Stimulated activated CD4-positive, alpha-beta T cell treated with anti-CD3 and anti-CD28 coated beads, Interleukin-12 subunit alpha, Interleukin-12 subunit beta, amount 100 ng/mL, for 48 hours (primary cell): Measurements from ENCODE around the gene BRCC3.
A peak's percentile ranks its signal among the peaks of the same experiment; 100 is the strongest.

Source experiments
- DNase-seq, 3 donors: peaks; one replicate each; pipeline ENCODE4 v3.0.0-alpha.2; 2020; ENCODE audit warnings: low read depth in 2 of 3, low spot score in 1 of 3

BRCC3 gene

GRCh38 chrX:155056877-155057792 is 14.2 kb upstream of the BRCC3 start:
- peak in 1 of 3 donors; percentile 37 for DNase-seq

- DNase-seq, result no peak
Measured at GRCh38 chrX:155061760-155062159, 9.5 kb upstream of the BRCC3 start.

GRCh38 chrX:155065035-155065734 is 6.1 kb upstream of the BRCC3 start:
- DNase-seq, result no peak

DNA sequence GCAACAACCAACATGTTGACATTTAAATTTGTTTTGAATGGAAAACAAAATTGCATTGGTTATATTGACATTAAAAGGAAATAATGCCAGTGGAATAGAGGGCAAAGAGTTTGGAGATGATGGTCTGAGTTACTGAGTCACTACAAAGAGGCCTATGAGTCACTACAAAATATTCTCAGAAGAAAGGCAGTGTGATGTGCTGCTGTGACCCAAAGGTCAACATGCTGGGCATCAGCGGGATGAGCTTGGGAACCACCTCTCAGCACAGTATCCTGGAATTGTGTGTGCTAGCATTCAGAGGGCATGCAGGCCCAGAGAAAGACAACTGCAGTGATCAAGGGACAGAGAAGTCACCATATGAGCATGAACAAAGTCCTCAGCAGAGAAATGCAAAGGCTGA is 3.1 kb upstream of the BRCC3 start:
- DNase-seq, result no peak

DNA sequence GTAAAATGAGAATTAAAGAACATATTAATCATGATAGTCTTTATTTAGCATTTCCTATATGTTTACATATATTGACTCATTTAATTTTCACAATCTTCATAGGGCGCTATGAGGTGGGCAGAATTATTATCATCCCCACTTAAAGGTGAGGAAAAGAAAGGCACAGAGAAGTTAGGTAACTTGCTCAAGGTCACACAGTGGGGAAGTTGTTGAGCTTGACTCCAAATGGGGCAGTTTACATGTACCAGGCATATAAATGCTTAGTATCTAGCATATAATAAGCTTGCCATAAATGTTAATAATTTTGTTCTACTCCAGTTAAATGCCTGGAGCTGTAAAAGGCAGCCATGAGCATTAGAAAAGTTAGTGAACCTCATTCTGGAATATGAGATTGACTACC is 1.9 kb upstream of the BRCC3 start:
- DNase-seq, result no peak

GRCh38 chrX:155070038-155070437 is 1.3 kb upstream of the BRCC3 start:
- no peak for DNase-seq

DNA sequence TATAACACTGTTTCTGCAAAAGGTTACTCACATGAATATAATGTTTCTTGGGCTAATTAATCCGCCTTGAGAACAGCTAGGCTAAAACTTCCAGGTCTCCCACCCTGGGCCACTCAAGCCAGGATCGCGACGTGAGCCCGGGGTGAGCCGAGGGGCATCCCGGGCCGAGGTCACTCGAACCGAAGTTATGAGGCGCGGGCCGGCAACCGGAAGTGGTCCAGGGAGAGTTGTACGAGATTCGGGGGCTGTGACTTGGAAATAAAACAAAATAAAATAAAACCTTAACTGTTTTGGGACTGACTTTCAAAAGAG is 689 bp upstream of the BRCC3 start:
- no peak for DNase-seq

DNA sequence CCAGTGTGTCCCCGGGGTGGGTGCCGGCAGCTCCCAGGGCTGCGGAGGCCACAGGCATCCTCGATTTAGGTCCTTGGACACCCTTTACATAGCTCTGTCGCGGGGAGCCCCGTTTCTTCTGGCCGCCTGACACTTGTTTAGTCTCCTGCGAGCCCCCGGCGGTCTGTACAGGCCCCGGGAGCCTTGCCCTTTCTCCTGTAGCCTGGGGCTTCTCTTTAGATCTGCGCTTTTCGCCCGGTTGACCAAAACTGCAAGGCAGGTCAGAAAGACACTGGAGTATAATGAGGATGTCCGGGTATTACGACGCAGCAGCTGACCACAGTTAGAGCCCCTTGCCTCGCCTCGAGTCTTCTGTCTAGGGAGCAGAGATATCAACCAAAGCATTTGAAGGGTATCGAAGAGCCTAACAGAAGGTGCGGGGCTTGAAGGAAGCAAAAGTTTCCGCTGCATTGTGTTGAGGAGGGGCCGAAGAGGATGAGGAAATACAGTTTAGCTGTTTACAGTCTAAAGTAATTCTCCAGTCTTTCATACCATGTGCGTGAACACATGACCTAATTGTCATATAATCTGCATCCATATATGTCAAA is 479 bp downstream of the BRCC3 start:
- no peak for DNase-seq

GRCh38 chrX:155086202-155086840 is 15.0 kb downstream of the BRCC3 start:
- peak in 2 of 3 donors; percentile 7 to 12 for DNase-seq

DNA sequence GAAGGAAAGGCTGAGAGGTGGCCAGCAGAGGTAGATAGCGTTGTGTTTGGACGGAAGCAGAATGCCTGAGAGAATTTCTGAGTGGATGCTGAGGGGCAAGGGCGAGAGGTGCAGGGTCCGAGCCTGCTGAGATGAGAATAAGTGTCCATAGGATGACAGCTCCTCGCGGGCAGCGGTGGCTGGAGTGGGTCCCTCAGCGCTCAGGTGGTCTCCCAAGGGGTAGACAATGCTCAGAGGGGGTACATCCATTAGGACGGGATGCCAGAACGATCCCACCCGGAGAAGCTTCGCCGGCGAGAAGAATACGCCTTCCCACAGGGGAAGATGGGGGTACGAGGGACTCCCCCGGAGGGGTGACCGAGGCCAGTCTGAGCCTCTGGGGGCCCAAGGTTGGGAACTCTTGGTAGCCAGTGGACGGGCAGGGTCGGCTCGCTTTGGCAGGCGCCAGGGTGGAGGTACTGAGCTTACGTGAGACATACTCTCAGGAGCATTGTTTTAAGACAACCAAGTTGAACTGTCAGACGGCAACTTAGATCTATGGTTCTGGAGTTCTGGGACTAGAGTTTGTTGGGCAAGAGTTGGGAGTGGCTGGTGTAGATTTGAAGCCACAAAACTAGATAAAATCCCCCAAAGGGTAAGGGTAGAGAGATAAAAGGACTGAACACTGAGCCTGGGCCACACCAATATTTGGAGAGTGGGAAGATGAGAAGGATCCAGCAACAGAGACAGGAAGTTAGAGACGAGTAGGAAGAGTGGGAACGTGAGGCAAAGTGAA is 15.8 kb downstream of the BRCC3 start:
- no peak for DNase-seq

DNA sequence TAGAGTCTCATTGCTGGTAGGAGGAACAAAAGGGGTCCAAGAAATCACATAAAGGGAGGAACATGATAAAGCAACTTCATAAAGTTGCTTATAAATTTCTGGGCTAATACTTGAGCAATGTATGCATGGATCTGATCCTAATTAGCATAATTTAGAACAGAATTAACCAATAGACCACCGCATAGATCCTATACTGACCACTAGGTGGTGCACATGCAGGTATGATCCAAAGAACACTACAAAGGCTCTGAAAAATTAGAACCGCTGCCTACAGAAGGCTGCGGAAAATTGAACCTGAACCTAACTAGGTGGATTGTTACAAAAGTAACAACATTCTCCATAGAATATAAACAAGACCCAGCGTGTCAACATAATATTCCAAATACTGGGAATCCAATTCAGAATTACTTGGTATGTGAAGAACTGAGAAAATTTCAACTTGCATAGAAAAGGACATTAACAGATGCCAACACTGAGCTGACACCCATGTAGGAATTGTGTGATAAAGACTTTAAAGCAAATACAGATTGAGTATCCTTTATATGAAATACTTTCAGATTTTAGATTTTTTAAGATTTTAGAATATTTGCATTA is 23.3 kb downstream of the BRCC3 start:
- no peak for DNase-seq

- DNase-seq, result no peak
Measured at GRCh38 chrX:155105919-155106318, 34.6 kb downstream of the BRCC3 start.

DNA sequence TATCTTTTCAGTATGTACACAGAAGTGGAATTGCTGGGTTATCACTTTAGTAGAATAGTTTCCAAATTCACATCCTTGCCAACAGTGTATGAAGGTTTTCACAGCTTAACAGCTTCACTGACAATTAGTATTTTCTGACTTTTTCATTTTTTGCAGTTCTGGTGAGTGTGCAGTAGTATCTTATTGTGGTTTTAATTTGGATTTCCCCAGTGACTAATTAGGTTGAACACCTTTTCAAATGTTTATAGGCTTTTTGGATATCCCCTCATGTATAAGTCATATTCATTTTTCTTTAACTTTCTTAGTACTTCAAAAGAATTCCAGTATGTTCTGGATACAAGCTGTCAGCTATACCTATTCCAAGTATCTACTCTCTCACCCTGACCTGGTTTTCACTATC is 37.1 kb downstream of the BRCC3 start:
- DNase-seq, result no peak

GRCh38 chrX:155112171-155112570 is 40.9 kb downstream of the BRCC3 start:
- DNase-seq, result no peak

DNA sequence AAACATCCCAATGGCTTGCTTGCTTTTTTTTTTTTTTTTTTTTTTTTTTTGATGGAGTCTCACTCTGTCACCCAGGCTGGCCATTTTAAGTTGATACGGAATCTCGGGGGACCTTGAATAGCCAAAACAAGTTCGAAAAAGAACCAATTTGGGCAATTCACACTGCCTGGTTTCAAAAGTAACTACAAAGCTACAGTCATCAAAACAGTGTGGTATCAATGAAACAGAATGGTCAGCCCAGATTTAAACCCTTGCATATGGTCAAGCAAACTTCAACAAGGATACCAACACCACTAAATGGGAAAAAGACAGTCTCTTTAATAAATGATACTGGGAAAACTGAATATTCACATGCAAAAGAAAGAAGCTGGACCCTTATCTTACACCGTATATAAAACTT is 41.8 kb downstream of the BRCC3 start:
- DNase-seq, result no peak

DNA sequence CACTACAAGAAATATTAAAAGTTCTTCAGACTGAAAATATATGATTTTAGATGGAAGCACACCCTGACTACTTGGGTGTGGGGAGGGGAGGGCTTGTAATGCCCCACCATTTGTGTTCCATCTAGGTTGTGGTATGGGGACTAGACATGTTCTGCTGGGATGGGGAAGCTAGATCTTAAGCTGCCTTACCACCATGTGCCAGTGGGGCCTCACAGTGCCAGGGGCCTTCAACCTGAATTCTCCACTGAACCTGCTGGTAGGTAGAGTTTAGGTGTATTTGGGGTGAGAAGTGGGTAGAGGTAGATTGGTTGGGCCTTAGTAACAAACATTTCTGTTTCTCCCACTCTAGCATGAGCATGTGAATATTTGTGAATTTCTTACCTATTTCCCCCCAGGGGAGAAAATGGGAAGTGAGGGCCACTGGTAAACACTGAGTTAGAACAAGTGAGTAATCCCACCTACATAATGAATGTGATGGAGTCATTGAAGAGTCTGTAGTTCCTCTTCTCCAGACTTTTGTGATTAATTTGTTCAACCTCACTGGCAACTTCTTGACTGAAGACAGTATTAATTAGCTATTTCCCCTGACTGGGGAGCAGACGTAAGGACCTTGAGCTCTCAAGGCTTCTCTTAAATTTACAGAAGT is 44.0 kb downstream of the BRCC3 start:
- no peak for DNase-seq

DNA sequence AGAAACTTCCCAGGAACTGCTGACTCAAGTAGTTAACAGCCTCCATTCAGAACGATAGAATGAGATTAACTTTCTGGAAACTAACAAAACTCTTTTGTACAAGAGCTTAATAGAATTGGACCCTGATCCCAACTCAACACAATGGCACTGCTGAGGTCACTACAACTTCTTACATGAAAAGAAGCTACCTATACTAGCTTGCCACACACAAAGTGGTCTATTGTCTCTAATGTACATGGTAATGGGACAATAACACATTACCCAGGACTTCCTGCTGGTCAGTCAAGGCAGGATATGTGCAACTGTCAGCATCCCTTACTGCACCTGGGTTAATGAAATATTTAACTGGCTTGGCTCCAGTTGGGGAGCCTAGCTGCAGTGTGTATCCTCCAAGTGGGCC is 56.2 kb downstream of the BRCC3 start:
- no peak for DNase-seq

DNA sequence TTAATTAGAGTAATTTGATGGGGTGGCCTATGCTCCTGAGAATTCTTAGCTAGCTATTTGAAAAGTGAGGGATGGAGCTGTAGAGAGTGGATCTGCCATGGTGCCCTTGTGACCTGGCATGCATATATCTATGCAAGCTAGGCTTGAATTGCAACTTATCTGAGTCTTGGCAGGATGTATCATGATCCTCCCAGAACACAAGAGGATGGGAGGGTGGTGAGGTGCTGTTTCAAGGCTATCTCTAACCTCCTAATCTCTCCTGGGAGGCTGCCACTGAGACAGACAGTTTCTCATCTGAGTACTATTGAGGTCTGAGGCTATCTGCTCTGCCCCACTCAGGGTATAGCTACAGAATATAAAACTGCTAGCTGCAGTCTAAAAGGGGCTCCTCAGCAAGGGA is 56.6 kb downstream of the BRCC3 start:
- no peak for DNase-seq

DNA sequence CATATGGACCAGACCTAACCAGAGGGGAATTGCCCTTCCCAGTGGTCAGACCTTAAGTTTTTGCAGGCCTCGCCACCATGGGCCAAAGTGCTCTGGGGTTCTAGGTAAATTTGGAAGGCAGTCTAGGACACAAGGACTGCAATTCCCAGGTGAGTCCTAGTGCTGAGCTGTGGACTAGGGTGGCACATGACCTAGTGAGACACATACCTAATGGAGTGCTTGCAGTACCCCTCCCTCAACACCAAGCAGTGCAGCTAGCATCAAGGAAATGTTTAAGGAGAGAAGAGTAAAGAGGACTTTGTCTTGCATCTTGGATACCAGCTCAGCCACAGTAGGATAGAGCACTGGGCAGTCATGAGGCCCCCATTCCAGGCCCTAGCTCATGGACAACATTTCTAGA is 60.8 kb downstream of the BRCC3 start:
- no peak for DNase-seq

DNA sequence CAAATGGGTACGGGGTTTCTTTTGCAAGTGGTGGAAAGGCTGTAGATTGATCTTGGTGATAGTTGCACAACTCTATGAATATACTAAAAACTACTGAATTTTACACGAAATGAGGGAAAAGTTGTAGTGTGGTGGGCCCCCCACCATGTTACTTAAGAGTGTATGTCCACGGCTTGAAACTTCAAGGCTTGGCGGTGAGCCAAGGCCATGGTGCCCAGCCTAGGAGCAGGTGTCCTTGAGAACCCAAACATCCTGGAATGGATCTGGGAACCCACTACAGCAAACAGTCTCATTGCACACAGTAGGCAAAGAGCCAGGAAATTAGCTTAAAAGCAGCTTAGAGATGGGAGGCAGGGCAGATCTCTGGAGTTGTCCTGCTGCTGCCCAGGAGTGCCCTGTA is 62.9 kb downstream of the BRCC3 start:
- DNase-seq, result no peak
